K562 (cell line): ENCODE data around the gene TRABD2B. TPM values are rescaled to one million over a fixed set of nuclear protein-coding genes. Genes with fewer than 3 reads are reported as not detected.

Experiments
- ATAC-seq: fragments of 200-7000 bp; cut with Tn5 transposase; 3 replicates; pipeline ENCODE4 v1.9.1; 2020; ENCODE audit warnings: moderate library complexity
- BruUV-seq: library from RNA; stranded (reverse); fragments of 400-500 nt; replicated peaks from 2 replicates; lab custom pipeline; 2021; lab: Mats Ljungman, UMichigan
- CTCF ChIA-PET: fragments of 300-600 bp; formaldehyde crosslinking; extraction: SDS; loops from one replicate; lab custom pipeline; 2021; ENCODE audit warnings: low intra/inter-chr PET ratio; lab: Yijun Ruan, JAX
- POLR2A ChIA-PET: fragments of 300-600, 350-650 bp; sonication (Branson Sonifier 250); formaldehyde crosslinking; extraction: SDS; loops from one replicate; lab custom pipeline; 2021; ENCODE audit warnings: antibody characterized with exemption, inconsistent platforms; lab: Yijun Ruan, JAX
- DNase-seq, 4 experiments: peaks; one replicate each; pipeline versions ENCODE4 v3.0.0 to v3.0.0-alpha.2; 2011 to 2018; ENCODE audit warnings: low spot score in 3 of 4, mixed read lengths in 3 of 4; ENCODE audit errors: extremely low read depth in 1 of 4
- FAIRE-seq: peaks from 2 replicates; lab custom pipeline; 2011; peaks lifted over from hg19 to GRCh38; lab: Jason Lieb, UNC
- H2AFZ ChIP-seq: 2 replicates; pipeline ENCODE4 v1.6.0; 2011; ENCODE audit warnings: low read depth, low read length, control low read depth, inconsistent platforms
- H3K27ac ChIP-seq: fragments of 200-600 bp; 3 replicates; pipeline ENCODE4 v1.8.0; 2011; ENCODE audit warnings: low read depth, mild to moderate bottlenecking, control low read depth, inconsistent platforms, low read length, moderate library complexity, mixed read lengths; ENCODE audit errors: extremely low read depth
- H3K27me3 ChIP-seq, 2 experiments: fragments of 300-600 bp in 1 of 2; 2 replicates in 1 of 2; 3 replicates in 1 of 2; pipeline versions ENCODE4 v1.6.0 to v1.8.0; 2011; ENCODE audit warnings: inconsistent platforms in 2 of 2, low read length in 2 of 2, mild to moderate bottlenecking in 1 of 2, mixed read lengths in 1 of 2, moderate library complexity in 1 of 2; ENCODE audit not compliant: control insufficient read depth in 2 of 2, insufficient read depth in 2 of 2
- H3K36me3 ChIP-seq: fragments of 300-600 bp; 3 replicates; pipeline ENCODE4 v1.8.0; 2011; ENCODE audit warnings: mild to moderate bottlenecking, low read length, inconsistent platforms; ENCODE audit not compliant: control insufficient read depth, insufficient read depth
- H3K4me1 ChIP-seq, 2 experiments: fragments of 200-600 bp in 1 of 2; replicated peaks in 1 of 2; 2 replicates in 1 of 2; 3 replicates in 1 of 2; pipeline versions ENCODE4 v1.5.1 to v1.8.0; 2011; ENCODE audit warnings: inconsistent platforms in 2 of 2, low read length in 2 of 2, mild to moderate bottlenecking in 1 of 2, mixed read lengths in 1 of 2, moderate library complexity in 1 of 2; ENCODE audit not compliant: control insufficient read depth in 2 of 2, insufficient read depth in 2 of 2
- H3K4me2 ChIP-seq: 2 replicates; pipeline ENCODE4 v1.6.1; 2011; ENCODE audit warnings: low read length, control low read depth, inconsistent platforms, mixed read lengths; ENCODE audit not compliant: insufficient read depth
- H3K4me3 ChIP-seq: fragments of 200-600 bp; sonication (generic), shearing (Covaris generic); 2 replicates; pipeline ENCODE4 v1.5.1; 2016; ENCODE audit warnings: control low read depth, inconsistent platforms
- H3K79me2 ChIP-seq: fragments of 200-600 bp; 3 replicates; pipeline ENCODE4 v1.8.0; 2011; ENCODE audit warnings: low read length, inconsistent platforms; ENCODE audit not compliant: control insufficient read depth, insufficient read depth
- H3K9ac ChIP-seq, 2 experiments: 2 replicates each; pipeline versions ENCODE4 v1.6.0 to v1.6.1; 2011; ENCODE audit warnings: low read depth in 2 of 2, low read length in 2 of 2, control low read depth in 1 of 2, inconsistent platforms in 1 of 2, mild to moderate bottlenecking in 1 of 2, mixed read lengths in 1 of 2; ENCODE audit not compliant: insufficient read depth in 1 of 2
- H3K9me1 ChIP-seq: one replicate; pipeline ENCODE4 v1.6.0; 2011; ENCODE audit warnings: inconsistent platforms, mild to moderate bottlenecking, low read length, moderate library complexity; ENCODE audit not compliant: control insufficient read depth, insufficient read depth
- H3K9me3 ChIP-seq: replicated peaks from 2 replicates; pipeline ENCODE4 v1.5.1; 2011; ENCODE audit warnings: low read depth, low read length, inconsistent platforms; ENCODE audit not compliant: control insufficient read depth, insufficient read depth
- H4K20me1 ChIP-seq: replicated peaks from 2 replicates; pipeline ENCODE4 v1.6.1; 2011; ENCODE audit warnings: low read length, inconsistent platforms, mixed read lengths; ENCODE audit not compliant: control insufficient read depth, insufficient read depth
- HDAC6 ChIP-seq: IDR thresholded peaks from 2 replicates; pipeline ENCODE4 v1.6.1; 2012; ENCODE audit warnings: low read depth, mild to moderate bottlenecking, control low read depth, inconsistent platforms, low read length, moderate library complexity
- PCBP1 ChIP-seq: fragments of 200-400 bp; formaldehyde crosslinking; IDR thresholded peaks from 2 replicates; pipeline ENCODE4 v1.6.1; 2018; ENCODE audit warnings: mild to moderate bottlenecking, low read depth, low read length; ENCODE audit not compliant: poor library complexity, severe bottlenecking
- SIRT6 ChIP-seq: IDR thresholded peaks from one replicate; pipeline ENCODE4 v1.6.1; 2012; ENCODE audit warnings: low read depth, mild to moderate bottlenecking, control low read depth, inconsistent platforms, low read length, moderate library complexity
- ZFP36 ChIP-seq: fragments of 150-350 bp; IDR thresholded peaks from 2 replicates; pipeline ENCODE4 v1.6.1; 2018; ENCODE audit warnings: low read length, low read depth; ENCODE audit not compliant: partially characterized antibody
- ZNF280A ChIP-seq: fragments of 450-650 bp; IDR thresholded peaks from 2 replicates; pipeline ENCODE4 v1.6.1; 2018; ENCODE audit warnings: mild to moderate bottlenecking, low read depth; ENCODE audit not compliant: partially characterized antibody
- WGBS: fragments of 100-300 bp; shearing (Covaris generic); methylation state at CpG from one replicate; pipeline ENCODE4 v1.1.6; 2016; ENCODE audit warnings: low coverage, mixed read lengths; ENCODE audit not compliant: insufficient coverage; ENCODE audit errors: missing lambda C conversion rate; 5-methylcytosine and 5-hydroxymethylcytosine counted together
- in situ Hi-C: fragments of 300-500 bp; cut with MboI; formaldehyde crosslinking; loops from 4 replicates; pipeline ENCODE4 v1.15.0; 2018; ENCODE audit warnings: inconsistent platforms, mixed read lengths
- intact Hi-C: fragments of 100-400 bp; cut with micrococcal nuclease; formaldehyde crosslinking; loops from 2 replicates; pipeline ENCODE4 v1.14.2; 2022
- polyA plus RNA-seq, 8 experiments: library from polyadenylated mRNA; depleted of rRNA in 4 of 8; stranded (reverse) in 5 of 8; unstranded in 3 of 8; fragments of >200 nt; fragmentation: Nextera tagmentation in 2 of 8; fragmentation: Illumina TruSeq in 1 of 8; extraction: Ambion mirVana in 2 of 8; extraction: Trizol in 1 of 8; gene quantifications; 2 replicates each; pipeline versions ENCODE4 v1.2.1 to v1.2.3, GENCODE V29; 2011 to 2014; ENCODE audit warnings: inconsistent platforms in 1 of 8, missing spikeins in 1 of 8
- total RNA-seq, 7 experiments: library from RNA; depleted of rRNA in 6 of 7; stranded (reverse); fragments of >200 nt in 6 of 7; fragmentation: Illumina TruSeq in 2 of 7; extraction: Trizol in 2 of 7; gene quantifications; 2 replicates each; pipeline versions ENCODE4 v1.2.1 to v1.2.3, GENCODE V29; 2011 to 2021; ENCODE audit warnings: low replicate concordance in 1 of 7
- TF ChIP-seq, protein P1 (sequence below): fragments of 200-800 bp; sonication (Bioruptor generic); IDR thresholded peaks from 2 replicates; pipeline ENCODE4 v1.6.1; 2017; ENCODE audit warnings: missing genetic modification characterization, missing compliant biosample characterization
- TF ChIP-seq, protein P2 (sequence below): fragments of 150-350 bp; conservative IDR thresholded peaks from 2 replicates; pipeline ENCODE4 v1.6.1; 2014; ENCODE audit warnings: low read length

TRABD2B gene
- total and polyA plus RNA-seq, 9 of the 15 experiments (the other 6 are each of a cell fraction or from before 2014, with no cell fraction given) = not detected

DNA sequence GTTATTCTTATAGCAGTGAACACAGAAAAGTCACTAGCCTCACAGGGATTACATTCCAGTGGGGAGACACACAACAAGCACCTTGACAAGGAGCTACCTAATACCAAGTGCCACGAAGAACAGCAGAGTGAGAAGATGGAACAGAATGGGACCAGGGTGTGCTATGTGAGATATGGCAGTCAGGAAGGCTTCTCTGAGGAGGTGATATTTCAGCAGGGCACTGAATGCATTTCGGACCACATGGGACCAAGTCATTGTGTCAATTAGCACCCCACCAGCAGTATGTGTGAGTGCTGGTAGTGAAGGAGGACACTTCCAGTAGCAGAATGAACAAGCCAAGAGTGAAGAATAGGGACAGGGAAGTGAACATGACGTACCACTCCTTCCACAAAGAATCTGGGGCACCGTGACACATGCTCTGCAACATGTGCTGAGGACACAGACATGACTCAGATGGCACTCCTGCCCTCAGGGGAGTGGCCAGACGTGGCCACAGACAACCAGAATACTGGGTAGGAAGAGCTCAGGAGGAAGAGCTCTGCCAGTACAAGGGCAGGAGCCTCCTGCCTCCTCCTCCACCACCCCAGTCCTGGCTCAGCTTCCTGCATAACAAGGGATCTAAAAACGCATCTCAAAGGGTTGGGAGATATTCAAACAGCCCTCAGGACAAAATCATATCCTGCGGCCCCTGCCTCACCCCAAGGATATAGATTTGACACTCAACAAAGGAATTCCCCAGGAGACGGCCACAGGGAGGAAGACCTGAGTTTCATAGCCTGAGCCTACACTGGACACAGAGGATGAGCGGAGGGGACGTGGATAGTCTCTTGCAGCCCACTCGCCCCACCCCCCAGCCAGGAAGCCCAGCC lies 102.5 kb downstream of the TRABD2B start:
- no peak overlapping the region for H3K4me2 ChIP-seq
- no peaks in the 10 kb centered on the region for H3K36me3 ChIP-seq
- CTCF ChIA-PET = no interaction called here
- no peaks in the 10 kb centered on the region for H3K4me1 ChIP-seq
- TF ChIP-seq PCBP1 (no peak), ZFP36 (peak; percentile 53)
- TF ChIP-seq, all 486 proteins: peak for 1
- H3K79me2 ChIP-seq = no peaks in the 10 kb centered on the region
- no TSS peak for BruUV-seq
- under 1% methylated on average over 11 of the region's 11 CpGs for WGBS
- no peaks in the 10 kb centered on the region; the same call in 1 of the 2 replicates for H4K20me1 ChIP-seq
- no peak overlapping the region for H3K9ac ChIP-seq
- no peak overlapping the region for H2AFZ ChIP-seq
- in situ Hi-C loops (no loop called here), intact Hi-C loops (no loop called here)
- H3K27ac ChIP-seq = no peak overlapping the region
- no peak overlapping the region for H3K4me3 ChIP-seq
- FAIRE-seq (no peak), ATAC-seq (no peak), DNase-seq (no peak)
- H3K9me1 ChIP-seq = no peaks in the 10 kb centered on the region
- no peaks in the 10 kb centered on the region for H3K9me3 ChIP-seq
- POLR2A ChIA-PET = no interaction called here
- H3K27me3 ChIP-seq = peaks cover 0 to 7% of the 10 kb centered on the region in 2 experiments; a peak in 2 of 5 replicates

GRCh38 chr1:47893412-47893811 lies 103.8 kb downstream of the TRABD2B start:
- intact Hi-C loops (no loop called here), in situ Hi-C loops (no loop called here)
- WGBS = 0% methylated on average over 4 of the region's 4 CpGs
- no peak overlapping the region for H3K9ac ChIP-seq
- no peak overlapping the region for H3K27ac ChIP-seq
- no peaks in the 10 kb centered on the region for H3K4me1 ChIP-seq
- no peak overlapping the region for H2AFZ ChIP-seq
- H3K9me3 ChIP-seq = no peaks in the 10 kb centered on the region
- FAIRE-seq = no peak
- no TSS peak for BruUV-seq
- H3K4me3 ChIP-seq = no peak overlapping the region
- CTCF ChIA-PET = no interaction called here
- H3K4me2 ChIP-seq = no peak overlapping the region
- no peak for DNase-seq
- peaks cover 0 to 14% of the 10 kb centered on the region in 2 experiments; a peak in 2 of 5 replicates for H3K27me3 ChIP-seq
- H3K9me1 ChIP-seq = no peaks in the 10 kb centered on the region
- ATAC-seq = no peak
- POLR2A ChIA-PET = interaction anchor here (0.6 to 0.7 kb wide), 3 partner anchors 10 to 225 kb away, joined by 3 to 4 read pairs (median 3); no protein-coding TSS in a partner anchor
- H3K36me3 ChIP-seq = no peaks in the 10 kb centered on the region
- H4K20me1 ChIP-seq = peaks cover 2% of the 10 kb centered on the region; the same call in 1 of the 2 replicates
- H3K79me2 ChIP-seq = no peaks in the 10 kb centered on the region
- TF ChIP-seq, protein P1, sequence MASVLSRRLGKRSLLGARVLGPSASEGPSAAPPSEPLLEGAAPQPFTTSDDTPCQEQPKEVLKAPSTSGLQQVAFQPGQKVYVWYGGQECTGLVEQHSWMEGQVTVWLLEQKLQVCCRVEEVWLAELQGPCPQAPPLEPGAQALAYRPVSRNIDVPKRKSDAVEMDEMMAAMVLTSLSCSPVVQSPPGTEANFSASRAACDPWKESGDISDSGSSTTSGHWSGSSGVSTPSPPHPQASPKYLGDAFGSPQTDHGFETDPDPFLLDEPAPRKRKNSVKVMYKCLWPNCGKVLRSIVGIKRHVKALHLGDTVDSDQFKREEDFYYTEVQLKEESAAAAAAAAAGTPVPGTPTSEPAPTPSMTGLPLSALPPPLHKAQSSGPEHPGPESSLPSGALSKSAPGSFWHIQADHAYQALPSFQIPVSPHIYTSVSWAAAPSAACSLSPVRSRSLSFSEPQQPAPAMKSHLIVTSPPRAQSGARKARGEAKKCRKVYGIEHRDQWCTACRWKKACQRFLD (CRISPR knock-in tag) = no peak
- TF ChIP-seq SIRT6 (no peak), HDAC6 (no peak), ZNF280A (no peak)
- TF ChIP-seq, protein P2, sequence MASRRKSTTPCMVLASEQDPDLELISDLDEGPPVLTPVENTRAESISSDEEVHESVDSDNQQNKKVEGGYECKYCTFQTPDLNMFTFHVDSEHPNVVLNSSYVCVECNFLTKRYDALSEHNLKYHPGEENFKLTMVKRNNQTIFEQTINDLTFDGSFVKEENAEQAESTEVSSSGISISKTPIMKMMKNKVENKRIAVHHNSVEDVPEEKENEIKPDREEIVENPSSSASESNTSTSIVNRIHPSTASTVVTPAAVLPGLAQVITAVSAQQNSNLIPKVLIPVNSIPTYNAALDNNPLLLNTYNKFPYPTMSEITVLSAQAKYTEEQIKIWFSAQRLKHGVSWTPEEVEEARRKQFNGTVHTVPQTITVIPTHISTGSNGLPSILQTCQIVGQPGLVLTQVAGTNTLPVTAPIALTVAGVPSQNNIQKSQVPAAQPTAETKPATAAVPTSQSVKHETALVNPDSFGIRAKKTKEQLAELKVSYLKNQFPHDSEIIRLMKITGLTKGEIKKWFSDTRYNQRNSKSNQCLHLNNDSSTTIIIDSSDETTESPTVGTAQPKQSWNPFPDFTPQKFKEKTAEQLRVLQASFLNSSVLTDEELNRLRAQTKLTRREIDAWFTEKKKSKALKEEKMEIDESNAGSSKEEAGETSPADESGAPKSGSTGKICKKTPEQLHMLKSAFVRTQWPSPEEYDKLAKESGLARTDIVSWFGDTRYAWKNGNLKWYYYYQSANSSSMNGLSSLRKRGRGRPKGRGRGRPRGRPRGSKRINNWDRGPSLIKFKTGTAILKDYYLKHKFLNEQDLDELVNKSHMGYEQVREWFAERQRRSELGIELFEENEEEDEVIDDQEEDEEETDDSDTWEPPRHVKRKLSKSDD = no peak
